Testis (tissue), 3 donors: ENCODE measurements around the gene FBLN1. TPM values are rescaled to one million over a fixed set of nuclear protein-coding genes. Genes with fewer than 3 reads are reported as not detected.

Experiments used
- DNase-seq: peaks from one replicate; pipeline ENCODE4 v3.0.0-alpha.2; 2019
- H3K27ac ChIP-seq, 2 donors: fragments of 200-600 bp; sonication (generic); one replicate each; pipeline ENCODE4 v1.5.1; 2019
- H3K27me3 ChIP-seq: fragments of 200-600 bp; sonication (generic); one replicate; pipeline ENCODE4 v1.5.1; 2019
- H3K36me3 ChIP-seq: fragments of 200-600 bp; sonication (generic); one replicate; pipeline ENCODE4 v1.5.1; 2017; ENCODE audit warnings: low read depth; ENCODE audit errors: missing control alignments
- H3K4me1 ChIP-seq: fragments of 200-600 bp; sonication (generic); one replicate; pipeline ENCODE4 v1.5.1; 2019
- H3K4me3 ChIP-seq, 2 donors: fragments of 200-600 bp; sonication (generic); one replicate each; pipeline ENCODE4 v1.5.1; 2017 to 2019
- H3K9me3 ChIP-seq: fragments of 200-600 bp; sonication (generic); one replicate; pipeline ENCODE4 v1.5.1; 2017
- CTCF ChIP-seq, 3 experiments: fragments of 450-650 bp in 2 of 3; fragments of 200-600 bp in 1 of 3; sonication (generic) in 1 of 3; IDR thresholded peaks; one replicate each; pipeline ENCODE4 v1.5.1; 2016 to 2019; ENCODE audit warnings: antibody characterized with exemption in 3 of 3, mild to moderate bottlenecking in 2 of 3, moderate library complexity in 1 of 3
- POLR2A ChIP-seq: fragments of 450-650 bp; IDR thresholded peaks from one replicate; pipeline ENCODE4 v1.6.1; 2017; ENCODE audit warnings: antibody characterized with exemption, mild to moderate bottlenecking, moderate library complexity
- WGBS, 2 donors: methylation state at CpG; one replicate each; pipeline ENCODE4 v1.1.5; 2018; 5-methylcytosine and 5-hydroxymethylcytosine counted together
- intact Hi-C: fragments of 100-400 bp; cut with DNase I; formaldehyde crosslinking; loops from one replicate; pipeline ENCODE4 v1.15.1; 2023; ENCODE audit warnings: low total_unique reads
- polyA plus RNA-seq: library from polyadenylated mRNA; stranded (reverse); fragments of 350-450 nt; fragmentation: Illumina TruSeq; extraction: RNeasy Lipid Tissue Mini Kit (QIAGEN cat#74804); gene quantifications from one replicate; pipeline ENCODE4 v1.2.3, GENCODE V29; 2014; ENCODE audit warnings: low read depth, low replicate concordance; ENCODE audit not compliant: insufficient read depth
- total RNA-seq, 2 donors: library from RNA; depleted of rRNA; stranded (reverse); fragments of >200 nt; gene quantifications; one replicate each; pipeline ENCODE4 v1.2.3, GENCODE V29; 2016

The FBLN1 gene
- total and polyA plus RNA-seq, 3 donors from 2014 or later, result 32.4 to 154 (median 42.2) TPM

GRCh38 chr22:45565171-45565570, 62.5 kb downstream of the FBLN1 start:
- H3K27ac ChIP-seq, result no peak overlapping the region
- H3K36me3 ChIP-seq, result no peaks in the 10 kb centered on the region
- no peak for TF ChIP-seq CTCF (IDR thresholded peaks at IDR 0.05)
- TF ChIP-seq POLR2A, result no peak
- H3K4me1 ChIP-seq, result no peaks in the 10 kb centered on the region
- H3K9me3 ChIP-seq, result no peaks in the 10 kb centered on the region
- 92 to 100% methylated on average over 2 of the region's 2 CpGs for WGBS, 2 donors
- H3K4me3 ChIP-seq, result no peak overlapping the region
- no peak for DNase-seq
- no peaks in the 10 kb centered on the region for H3K27me3 ChIP-seq
- intact Hi-C loops, result no loop called here

GRCh38 chr22:45565973-45566372, 63.3 kb downstream of the FBLN1 start:
- DNase-seq, result no peak
- no peaks in the 10 kb centered on the region for H3K27me3 ChIP-seq
- H3K9me3 ChIP-seq, result no peaks in the 10 kb centered on the region
- H3K27ac ChIP-seq, result no peak overlapping the region
- TF ChIP-seq POLR2A, result no peak
- TF ChIP-seq CTCF (IDR thresholded peaks at IDR 0.05), result no peak
- no peaks in the 10 kb centered on the region for H3K4me1 ChIP-seq
- intact Hi-C loops, result no loop called here
- WGBS, 2 donors, result 83 to 90% methylated on average over 3 to 7 of the region's 7 CpGs
- no peak overlapping the region for H3K4me3 ChIP-seq
- H3K36me3 ChIP-seq, result no peaks in the 10 kb centered on the region

- H3K36me3 ChIP-seq, result no peaks in the 10 kb centered on the region
- intact Hi-C loops, result no loop called here
- no peak for TF ChIP-seq CTCF (IDR thresholded peaks at IDR 0.05)
- TF ChIP-seq POLR2A, result no peak
Observed at GRCh38 chr22:45568213-45568612, 65.5 kb downstream of the FBLN1 start.

GRCh38 chr22:45571089-45571488, 68.4 kb downstream of the FBLN1 start:
- intact Hi-C loops, result no loop called here
- TF ChIP-seq CTCF (IDR thresholded peaks at IDR 0.05) (no peak), POLR2A (no peak)
- no peak for DNase-seq

More at GRCh38 chr22:45568213-45568612, 65.5 kb downstream of the FBLN1 start:
- no peaks in the 10 kb centered on the region for H3K4me1 ChIP-seq
- no peaks in the 10 kb centered on the region for H3K27me3 ChIP-seq
- H3K4me3 ChIP-seq, result no peak overlapping the region
- no peaks in the 10 kb centered on the region for H3K9me3 ChIP-seq
- no peak for DNase-seq
- H3K27ac ChIP-seq, result no peak overlapping the region

GRCh38 chr22:45572444-45572843, 69.8 kb downstream of the FBLN1 start:
- H3K27me3 ChIP-seq, result no peaks in the 10 kb centered on the region
- DNase-seq, result no peak
- H3K27ac ChIP-seq, result no peak overlapping the region
- 97 to 100% methylated on average over 3 of the region's 3 CpGs for WGBS, 2 donors
- intact Hi-C loops, result no loop called here
- TF ChIP-seq CTCF (IDR thresholded peaks at IDR 0.05), result no peak
- no peak for TF ChIP-seq POLR2A
- no peaks in the 10 kb centered on the region for H3K4me1 ChIP-seq
- H3K9me3 ChIP-seq, result no peaks in the 10 kb centered on the region
- no peaks in the 10 kb centered on the region for H3K36me3 ChIP-seq
- no peak overlapping the region for H3K4me3 ChIP-seq

More at GRCh38 chr22:45571089-45571488, 68.4 kb downstream of the FBLN1 start:
- Histone ChIP-seq H3K27me3 (no peaks in the 10 kb centered on the region), H3K27ac (no peak overlapping the region), H3K4me1 (no peaks in the 10 kb centered on the region), H3K9me3 (no peaks in the 10 kb centered on the region), H3K4me3 (no peak overlapping the region), H3K36me3 (no peaks in the 10 kb centered on the region)
